Ascending aorta (tissue), 2 donors: ENCODE data around the gene CT45A9. TPM values are rescaled to one million over a fixed set of nuclear protein-coding genes. Genes with fewer than 3 reads are reported as not detected.
"Not testable (repeated sequence)": the region's sequence is repeated elsewhere in the genome, so short reads cannot be mapped to it uniquely, and the experiment has no call there.

ENCODE experiments used
- DNase-seq, 2 donors: peaks; one replicate each; pipeline ENCODE4 v3.0.0-alpha.2; 2019; ENCODE audit warnings: low spot score in 2 of 2
- H3K27ac ChIP-seq, 2 donors: fragments of 200-600 bp; sonication (generic); one replicate each; pipeline ENCODE4 v1.5.1; 2016 to 2017; ENCODE audit warnings: mild to moderate bottlenecking in 1 of 2
- H3K27me3 ChIP-seq: fragments of 200-600 bp; sonication (generic); one replicate; pipeline ENCODE4 v1.5.1; 2017
- H3K36me3 ChIP-seq, 2 donors: fragments of 200-600 bp; sonication (generic); one replicate each; pipeline ENCODE4 v1.5.1; 2016
- H3K4me1 ChIP-seq, 2 donors: fragments of 200-600 bp; sonication (generic); one replicate each; pipeline ENCODE4 v1.5.1; 2016 to 2017; ENCODE audit warnings: mild to moderate bottlenecking in 1 of 2
- H3K4me3 ChIP-seq, 2 donors: fragments of 200-600 bp; sonication (generic); one replicate each; pipeline ENCODE4 v1.5.1; 2016 to 2017; ENCODE audit warnings: mild to moderate bottlenecking in 1 of 2
- H3K9me3 ChIP-seq, 2 donors: fragments of 200-600 bp; sonication (generic); one replicate each; pipeline ENCODE4 v1.5.1; 2016
- intact Hi-C: fragments of 100-400 bp; cut with DNase I; formaldehyde crosslinking; loops from one replicate; pipeline ENCODE4 v1.15.1; 2023
- total RNA-seq: library from RNA; depleted of rRNA; stranded (reverse); fragments of >200 nt; gene quantifications from one replicate; pipeline ENCODE4 v1.1.0, GENCODE V29; 2016
- TF ChIP-seq, protein P1 (sequence below), 3 experiments: fragments of 200-600 bp in 2 of 3; fragments of 450-650 bp in 1 of 3; sonication (generic) in 2 of 3; IDR thresholded peaks; one replicate each; pipeline ENCODE4 v1.5.1; 2016 to 2019; ENCODE audit warnings: antibody characterized with exemption in 3 of 3, mild to moderate bottlenecking in 1 of 3, moderate library complexity in 1 of 3

The CT45A9 gene
- total RNA-seq, 1 donor from 2014 or later = not detected

DNA sequence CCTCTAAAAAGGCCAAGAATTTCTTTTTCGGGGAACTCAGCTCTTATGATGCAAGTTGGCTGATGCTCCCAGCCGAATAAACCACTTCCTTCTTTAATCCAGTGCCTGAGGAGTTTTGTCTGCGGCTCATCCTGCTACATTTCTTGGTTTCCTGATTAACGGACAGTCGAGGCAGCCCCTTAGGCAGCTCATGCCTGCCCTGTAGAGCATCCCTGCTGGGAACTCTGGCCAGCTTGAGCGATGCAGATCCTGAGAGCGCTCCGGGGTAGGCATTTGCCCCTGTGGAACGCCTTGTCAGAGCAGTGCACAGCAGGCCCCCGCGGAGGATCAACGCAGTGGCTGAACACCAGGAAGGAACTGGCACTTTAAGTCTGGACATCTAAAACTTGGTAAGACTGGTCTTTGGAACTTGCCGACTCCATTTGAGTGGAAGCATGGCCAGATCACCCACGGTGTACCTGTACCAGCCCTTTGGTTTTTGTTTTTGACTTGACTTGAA lies 18.5 kb upstream of the CT45A9 start:
- Histone ChIP-seq H3K4me1 (no peaks in the 10 kb centered on the region), H3K4me3 (no peak overlapping the region), H3K9me3 (no peaks in the 10 kb centered on the region), H3K27me3 (no peaks in the 10 kb centered on the region), H3K27ac (no peak overlapping the region), H3K36me3 (no peaks in the 10 kb centered on the region)
- DNase-seq = no peak
- TF ChIP-seq, protein P1, sequence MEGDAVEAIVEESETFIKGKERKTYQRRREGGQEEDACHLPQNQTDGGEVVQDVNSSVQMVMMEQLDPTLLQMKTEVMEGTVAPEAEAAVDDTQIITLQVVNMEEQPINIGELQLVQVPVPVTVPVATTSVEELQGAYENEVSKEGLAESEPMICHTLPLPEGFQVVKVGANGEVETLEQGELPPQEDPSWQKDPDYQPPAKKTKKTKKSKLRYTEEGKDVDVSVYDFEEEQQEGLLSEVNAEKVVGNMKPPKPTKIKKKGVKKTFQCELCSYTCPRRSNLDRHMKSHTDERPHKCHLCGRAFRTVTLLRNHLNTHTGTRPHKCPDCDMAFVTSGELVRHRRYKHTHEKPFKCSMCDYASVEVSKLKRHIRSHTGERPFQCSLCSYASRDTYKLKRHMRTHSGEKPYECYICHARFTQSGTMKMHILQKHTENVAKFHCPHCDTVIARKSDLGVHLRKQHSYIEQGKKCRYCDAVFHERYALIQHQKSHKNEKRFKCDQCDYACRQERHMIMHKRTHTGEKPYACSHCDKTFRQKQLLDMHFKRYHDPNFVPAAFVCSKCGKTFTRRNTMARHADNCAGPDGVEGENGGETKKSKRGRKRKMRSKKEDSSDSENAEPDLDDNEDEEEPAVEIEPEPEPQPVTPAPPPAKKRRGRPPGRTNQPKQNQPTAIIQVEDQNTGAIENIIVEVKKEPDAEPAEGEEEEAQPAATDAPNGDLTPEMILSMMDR (IDR thresholded peaks at IDR 0.05) = no peak
- intact Hi-C loops = no loop called here

DNA sequence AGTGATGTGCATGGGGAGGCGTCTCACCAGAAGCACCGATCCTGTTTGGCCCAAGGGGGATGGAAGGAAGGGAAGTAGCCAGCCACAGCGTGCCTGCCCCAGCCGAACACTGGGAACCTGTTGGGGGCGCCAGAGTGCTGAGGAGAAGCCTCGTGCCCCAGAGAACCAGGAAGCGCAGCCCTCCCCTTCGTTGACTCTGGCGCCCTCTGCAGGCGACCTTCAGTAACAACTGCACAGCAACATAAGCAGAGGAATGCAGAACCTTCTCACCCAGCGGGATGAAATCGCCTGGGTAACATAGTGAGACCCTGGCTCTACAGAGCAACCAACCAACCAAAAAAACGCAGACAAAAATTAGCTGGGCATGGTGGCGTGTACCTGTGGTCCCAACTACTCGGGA lies 17.4 kb upstream of the CT45A9 start:
- H3K9me3 ChIP-seq, DNase-seq, H3K4me1 ChIP-seq, H3K27me3 ChIP-seq, H3K4me3 ChIP-seq, intact Hi-C loops, H3K36me3 ChIP-seq, H3K27ac ChIP-seq: not testable (repeated sequence)

DNA sequence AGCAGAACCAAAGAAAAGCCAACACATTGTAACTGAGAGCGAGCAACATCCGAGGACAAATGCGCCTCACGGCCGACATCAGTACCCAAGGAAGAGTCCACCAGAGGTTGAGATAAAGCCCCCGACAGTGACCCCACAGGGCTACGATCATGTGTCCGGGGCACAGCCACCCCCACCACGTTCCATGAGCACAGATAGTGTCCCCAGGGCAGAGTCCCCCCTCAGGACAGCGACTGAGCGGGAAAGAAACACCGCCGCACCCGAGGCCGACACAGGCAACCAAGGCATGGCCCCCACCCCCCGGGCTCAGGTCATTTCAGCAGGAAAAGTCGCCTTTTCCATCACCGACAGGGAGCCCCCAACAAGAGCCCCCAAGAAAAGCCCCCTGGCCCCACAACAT lies 16.6 kb upstream of the CT45A9 start:
- H3K4me3 ChIP-seq, H3K27me3 ChIP-seq, H3K27ac ChIP-seq, H3K36me3 ChIP-seq, intact Hi-C loops, DNase-seq, H3K9me3 ChIP-seq, H3K4me1 ChIP-seq: not testable (repeated sequence)

- H3K9me3 ChIP-seq, DNase-seq, H3K4me1 ChIP-seq, intact Hi-C loops, H3K27ac ChIP-seq, H3K36me3 ChIP-seq, H3K27me3 ChIP-seq, H3K4me3 ChIP-seq: not testable (repeated sequence)
Measured at GRCh38 chrX:135882741-135883140, 11.1 kb upstream of the CT45A9 start.

DNA sequence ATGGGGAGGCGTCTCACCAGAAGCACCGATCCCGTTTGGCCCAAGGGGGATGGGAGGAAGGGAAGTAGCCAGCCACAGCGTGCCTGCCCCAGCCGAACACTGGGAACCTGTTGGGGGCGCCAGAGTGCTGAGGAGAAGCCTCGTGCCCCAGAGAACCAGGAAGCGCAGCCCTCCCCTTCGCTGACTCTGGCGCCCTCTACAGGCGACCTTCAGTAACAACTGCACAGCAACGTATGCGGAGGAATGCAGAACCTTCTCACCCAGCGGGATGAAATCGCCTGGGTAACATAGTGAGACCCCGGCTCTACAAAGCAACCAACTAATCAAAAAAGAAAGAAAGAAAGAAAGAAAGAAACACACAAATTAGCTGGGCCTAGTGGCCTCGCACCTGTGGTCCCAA lies 17.2 kb downstream of the CT45A9 start, which contains the start of gene CT45A8:
Gene CT45A8, minus strand, starts transcription at position 101 of the 400 bp plus-strand sequence. CDS start 3,755 bp downstream, outside the sequence.
- H3K4me1 ChIP-seq, DNase-seq, H3K27me3 ChIP-seq, H3K27ac ChIP-seq, H3K36me3 ChIP-seq, H3K9me3 ChIP-seq, H3K4me3 ChIP-seq, intact Hi-C loops: not testable (repeated sequence)

DNA sequence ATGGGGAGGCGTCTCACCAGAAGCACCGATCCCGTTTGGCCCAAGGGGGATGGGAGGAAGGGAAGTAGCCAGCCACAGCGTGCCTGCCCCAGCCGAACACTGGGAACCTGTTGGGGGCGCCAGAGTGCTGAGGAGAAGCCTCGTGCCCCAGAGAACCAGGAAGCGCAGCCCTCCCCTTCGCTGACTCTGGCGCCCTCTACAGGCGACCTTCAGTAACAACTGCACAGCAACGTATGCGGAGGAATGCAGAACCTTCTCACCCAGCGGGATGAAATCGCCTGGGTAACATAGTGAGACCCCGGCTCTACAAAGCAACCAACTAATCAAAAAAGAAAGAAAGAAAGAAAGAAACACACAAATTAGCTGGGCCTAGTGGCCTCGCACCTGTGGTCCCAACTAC lies 34.4 kb downstream of the CT45A9 start, which contains the start of gene CT45A7:
Gene CT45A7, minus strand, starts transcription at position 101 of the 400 bp plus-strand sequence. CDS start 3,747 bp downstream, outside the sequence.
- H3K27me3 ChIP-seq, H3K27ac ChIP-seq, H3K4me3 ChIP-seq, DNase-seq, H3K9me3 ChIP-seq, intact Hi-C loops, H3K36me3 ChIP-seq, H3K4me1 ChIP-seq: not testable (repeated sequence)

DNA sequence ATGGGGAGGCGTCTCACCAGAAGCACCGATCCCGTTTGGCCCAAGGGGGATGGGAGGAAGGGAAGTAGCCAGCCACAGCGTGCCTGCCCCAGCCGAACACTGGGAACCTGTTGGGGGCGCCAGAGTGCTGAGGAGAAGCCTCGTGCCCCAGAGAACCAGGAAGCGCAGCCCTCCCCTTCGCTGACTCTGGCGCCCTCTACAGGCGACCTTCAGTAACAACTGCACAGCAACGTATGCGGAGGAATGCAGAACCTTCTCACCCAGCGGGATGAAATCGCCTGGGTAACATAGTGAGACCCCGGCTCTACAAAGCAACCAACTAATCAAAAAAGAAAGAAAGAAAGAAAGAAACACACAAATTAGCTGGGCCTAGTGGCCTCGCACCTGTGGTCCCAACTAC lies 51.7 kb downstream of the CT45A9 start, which contains the start of gene CT45A2:
Gene CT45A2, minus strand, starts transcription at position 101 of the 400 bp plus-strand sequence. CDS start 3,747 bp downstream, outside the sequence.
- H3K4me1 ChIP-seq, H3K27me3 ChIP-seq, H3K27ac ChIP-seq, DNase-seq, H3K9me3 ChIP-seq, intact Hi-C loops, H3K36me3 ChIP-seq, H3K4me3 ChIP-seq: not testable (repeated sequence)

Other genes with a start within 250 kb of the CT45A9 start
- gene CT45A1, start 158.2 kb downstream of the CT45A9 start, total RNA-seq = not detected
- gene CT45A3, start 103.6 kb downstream of the CT45A9 start, total RNA-seq = not detected
- not detected for gene CT45A5, start 86.3 kb downstream of the CT45A9 start, total RNA-seq
- gene CT45A6, start 69.0 kb downstream of the CT45A9 start, total RNA-seq = not detected
- gene CT45A2, start 51.8 kb downstream of the CT45A9 start, total RNA-seq = not detected
- gene CT45A7, start 34.5 kb downstream of the CT45A9 start, total RNA-seq = not detected
- not detected for gene CT45A8, start 17.3 kb downstream of the CT45A9 start, total RNA-seq
- gene CT45A10, start 21.6 kb upstream of the CT45A9 start, total RNA-seq = not detected
- gene SAGE1, start 21.9 kb upstream of the CT45A9 start, total RNA-seq = not detected
- 11.2 TPM for gene MMGT1, start 102.2 kb upstream of the CT45A9 start, total RNA-seq
- gene SLC9A6, start 113.6 kb upstream of the CT45A9 start, total RNA-seq = 8.3 TPM